ENCODE data around the gene EXOG.

The EXOG gene

DNA sequence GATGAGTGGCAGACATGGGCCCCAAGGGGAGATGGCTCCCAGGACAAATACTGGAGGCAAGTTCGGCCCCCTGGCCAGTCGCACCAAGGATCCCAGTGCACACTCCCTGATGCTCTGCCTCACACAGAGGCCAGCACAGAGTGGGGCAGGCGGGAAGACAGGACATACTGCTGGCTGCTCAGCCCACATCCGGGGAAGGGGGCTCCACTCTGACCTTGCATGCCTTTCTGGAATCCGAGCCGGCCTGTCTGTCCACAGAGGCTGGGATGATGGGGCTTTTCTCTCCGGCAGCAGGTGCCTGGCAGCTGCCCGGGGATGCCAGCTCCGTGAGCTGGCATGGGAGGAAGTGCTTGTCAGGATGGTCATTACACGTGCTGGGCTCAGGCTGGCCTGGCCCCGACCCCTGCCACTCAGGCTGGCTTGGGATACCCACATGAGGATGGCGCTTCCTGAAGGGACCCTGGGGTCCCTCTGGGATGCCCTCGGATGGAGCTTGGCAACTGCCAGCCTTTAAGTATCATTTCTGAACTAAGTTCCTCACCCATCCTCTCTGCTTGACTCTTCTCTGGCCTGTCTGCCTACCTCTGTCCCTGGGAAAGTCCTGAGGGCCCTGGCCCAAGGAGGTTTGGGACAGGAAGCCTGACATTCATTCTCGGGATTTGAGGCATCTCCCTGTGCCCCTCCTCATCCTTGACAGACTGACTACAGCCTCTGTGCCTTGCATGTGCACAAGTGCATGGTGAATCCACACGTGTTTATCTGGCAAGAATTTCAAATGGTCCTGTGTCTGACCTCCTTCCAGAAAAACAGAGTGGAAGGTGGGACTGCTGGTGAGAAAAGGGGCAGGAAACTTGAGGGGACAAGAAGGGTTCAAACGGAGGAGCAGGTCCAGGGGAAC is 46.5 kb downstream of the EXOG start:
- peaks cover 12% of the 10 kb centered on the region for H3K36me3 Mint-ChIP-seq
- ATAC-seq, result no peak
- H3K9me3 Mint-ChIP-seq, result no peaks in the 10 kb centered on the region
- no peak overlapping the region for H3K27ac Mint-ChIP-seq
- H3K4me1 Mint-ChIP-seq, result no peaks in the 10 kb centered on the region
- no peak for DNase-seq (ENCODE audit: low spot score in 2 of 2)
- no peak overlapping the region for H3K4me3 Mint-ChIP-seq

DNA sequence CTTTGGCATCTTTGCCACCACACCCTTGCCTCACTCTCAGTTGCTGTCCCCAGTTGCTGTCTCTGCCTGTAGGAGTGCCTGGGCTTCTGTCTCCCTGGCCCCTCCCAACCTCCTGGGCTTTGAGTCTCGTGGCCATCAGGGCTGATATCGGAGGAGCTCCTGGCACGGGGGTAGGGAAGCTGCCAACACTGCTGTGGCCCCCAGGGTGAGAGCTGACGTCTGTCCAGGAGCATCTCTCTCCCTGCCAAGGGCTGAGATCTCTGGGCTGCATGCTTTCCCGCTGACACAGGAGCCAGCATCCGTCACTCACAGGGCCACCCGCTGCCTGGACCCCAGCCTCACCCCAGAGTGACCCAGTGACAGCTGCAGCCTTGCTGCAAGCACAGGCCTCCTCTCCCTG is 47.4 kb downstream of the EXOG start:
- Mint-ChIP-seq H3K4me1 (no peaks in the 10 kb centered on the region), H3K36me3 (peaks cover 12% of the 10 kb centered on the region), H3K27ac (no peak overlapping the region), H3K9me3 (no peaks in the 10 kb centered on the region), H3K4me3 (no peak overlapping the region)
- ATAC-seq (no peak), DNase-seq (ENCODE audit: low spot score in 2 of 2) (no peak)

DNA sequence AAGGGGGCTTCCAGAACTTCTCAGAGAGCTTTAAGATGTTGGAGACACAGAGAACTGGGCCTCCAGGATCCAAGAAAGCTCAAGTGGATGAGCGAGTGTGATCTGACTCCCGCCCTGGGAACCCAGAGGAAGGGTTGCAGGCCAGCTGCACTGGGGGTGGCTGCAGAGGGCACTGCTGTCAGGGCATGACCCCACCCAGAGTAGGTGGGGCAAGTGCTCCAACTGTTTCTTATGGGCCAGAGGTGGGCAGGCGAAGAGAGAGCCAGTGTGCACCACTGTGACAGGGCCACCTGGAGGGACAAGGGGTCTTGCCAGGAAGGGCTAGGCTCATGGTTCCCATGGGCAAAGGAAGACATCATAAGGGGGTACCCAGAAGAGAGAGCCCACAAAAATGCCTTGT is 48.8 kb downstream of the EXOG start:
- Mint-ChIP-seq H3K4me3 (no peak overlapping the region), H3K36me3 (peaks cover 12% of the 10 kb centered on the region), H3K4me1 (no peaks in the 10 kb centered on the region), H3K27ac (no peak overlapping the region), H3K9me3 (no peaks in the 10 kb centered on the region)
- DNase-seq (ENCODE audit: low spot score in 2 of 2), result no peak
- ATAC-seq, result no peak

DNA sequence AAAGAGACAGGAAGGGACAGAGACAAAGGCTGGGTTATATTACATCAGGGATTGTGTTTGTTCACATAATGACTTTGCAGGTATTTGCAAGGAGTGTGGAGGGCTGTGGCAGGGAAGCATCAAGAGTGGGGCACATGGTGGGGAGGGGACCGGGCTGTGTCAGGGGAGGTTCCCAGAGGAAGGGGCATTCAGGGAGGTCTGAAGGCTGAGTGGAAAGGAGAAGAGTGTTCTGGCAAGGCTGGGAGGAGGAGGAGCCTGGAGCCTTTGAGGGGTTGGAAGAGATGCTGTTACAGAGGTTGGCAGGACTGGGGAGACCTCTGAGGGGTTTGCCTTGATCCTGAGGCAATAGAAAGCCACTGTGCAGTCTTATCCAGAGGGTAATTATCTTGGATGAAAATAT is 49.4 kb downstream of the EXOG start:
- Mint-ChIP-seq H3K27ac (no peak overlapping the region), H3K36me3 (peaks cover 7% of the 10 kb centered on the region), H3K4me1 (no peaks in the 10 kb centered on the region), H3K4me3 (no peak overlapping the region), H3K9me3 (no peaks in the 10 kb centered on the region)
- DNase-seq (ENCODE audit: low spot score in 2 of 2) (no peak), ATAC-seq (no peak)

DNA sequence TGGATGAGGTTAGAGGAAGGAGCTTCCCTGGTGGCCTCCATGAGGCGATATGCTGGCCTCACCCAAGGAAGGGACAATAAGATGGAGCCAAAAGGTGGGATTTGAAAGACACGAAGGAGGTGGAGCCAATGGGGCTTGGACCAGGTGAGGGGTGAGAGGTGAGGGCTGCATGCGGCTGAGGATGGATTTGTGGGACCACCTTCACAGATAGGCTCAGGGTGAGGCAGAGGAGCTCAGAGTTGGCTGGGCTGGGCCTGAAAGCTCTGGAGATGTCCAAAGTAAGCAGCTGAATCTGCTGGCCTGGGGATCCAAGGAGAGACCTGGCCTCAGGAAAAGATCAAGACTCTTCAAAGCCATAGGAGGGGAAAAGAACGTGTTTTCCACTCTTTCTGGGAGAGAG is 49.8 kb downstream of the EXOG start:
- Mint-ChIP-seq H3K4me3 (no peak overlapping the region), H3K27ac (no peak overlapping the region), H3K4me1 (no peaks in the 10 kb centered on the region), H3K9me3 (no peaks in the 10 kb centered on the region), H3K36me3 (peaks cover 5% of the 10 kb centered on the region)
- ATAC-seq, result no peak
- DNase-seq (ENCODE audit: low spot score in 2 of 2), result no peak

DNA sequence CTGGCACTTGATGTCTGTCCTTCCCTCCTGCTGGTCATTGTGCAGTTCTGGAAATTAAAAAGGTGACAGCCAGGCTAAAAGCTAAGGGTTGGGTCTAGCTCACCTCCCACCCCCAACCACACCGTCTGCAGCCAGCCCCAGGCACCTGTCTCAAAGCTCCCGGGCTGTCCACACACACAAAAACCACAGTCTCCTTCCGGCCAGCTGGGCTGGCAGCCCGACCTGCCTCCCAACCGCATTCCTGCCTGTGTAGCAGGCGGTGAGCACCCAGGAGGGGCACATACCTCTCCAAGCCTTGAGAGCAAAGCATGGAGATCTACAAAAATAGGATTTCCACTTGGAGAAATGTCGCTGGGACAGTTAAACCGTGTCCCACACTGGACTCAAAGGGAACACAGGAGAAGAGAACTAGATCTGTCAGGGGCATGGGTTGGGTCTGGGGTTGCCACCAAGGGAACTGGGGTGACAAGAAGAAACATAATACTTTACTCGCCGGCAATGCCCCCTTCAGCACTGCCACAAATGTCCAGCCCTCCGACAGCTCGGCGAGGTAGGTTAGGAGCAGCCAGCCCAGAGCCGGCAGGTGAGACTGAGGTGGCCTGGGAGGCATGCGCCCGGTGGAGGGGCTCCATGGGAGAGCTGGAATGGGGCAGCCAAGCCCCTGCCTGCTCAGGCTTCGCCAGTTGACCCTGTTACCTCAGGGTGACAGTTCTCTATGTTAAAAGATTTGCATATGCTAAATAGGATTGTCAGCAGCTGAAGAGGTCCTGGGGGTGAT is 52.2 kb downstream of the EXOG start:
- no peak for DNase-seq (ENCODE audit: low spot score in 2 of 2)
- H3K4me1 Mint-ChIP-seq, result no peaks in the 10 kb centered on the region
- no peak overlapping the region for H3K4me3 Mint-ChIP-seq
- no peak overlapping the region for H3K27ac Mint-ChIP-seq
- no peaks in the 10 kb centered on the region for H3K36me3 Mint-ChIP-seq
- H3K9me3 Mint-ChIP-seq, result no peaks in the 10 kb centered on the region
- no peak for ATAC-seq

DNA sequence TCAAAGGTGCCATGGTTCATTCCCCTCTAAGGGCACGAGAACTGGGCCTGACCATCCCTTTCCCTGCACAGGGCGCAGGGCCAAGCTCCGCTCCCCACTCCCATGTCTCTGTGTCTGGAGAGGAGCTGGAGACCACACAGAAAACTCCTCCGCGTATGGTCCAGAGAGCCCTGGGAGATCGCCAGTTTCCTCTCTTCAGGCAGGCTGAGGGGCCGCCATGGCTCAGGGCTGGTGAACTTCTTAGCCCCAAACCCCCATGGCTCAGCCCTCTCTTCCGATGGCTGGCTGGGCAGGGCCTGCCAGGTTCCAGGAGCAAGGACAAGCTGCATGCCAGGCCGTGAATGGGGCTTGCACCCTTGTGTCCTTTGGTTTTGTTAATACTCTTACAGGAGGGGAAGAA is 52.9 kb downstream of the EXOG start:
- H3K4me1 Mint-ChIP-seq, result no peaks in the 10 kb centered on the region
- no peak for ATAC-seq
- no peaks in the 10 kb centered on the region for H3K9me3 Mint-ChIP-seq

DNA sequence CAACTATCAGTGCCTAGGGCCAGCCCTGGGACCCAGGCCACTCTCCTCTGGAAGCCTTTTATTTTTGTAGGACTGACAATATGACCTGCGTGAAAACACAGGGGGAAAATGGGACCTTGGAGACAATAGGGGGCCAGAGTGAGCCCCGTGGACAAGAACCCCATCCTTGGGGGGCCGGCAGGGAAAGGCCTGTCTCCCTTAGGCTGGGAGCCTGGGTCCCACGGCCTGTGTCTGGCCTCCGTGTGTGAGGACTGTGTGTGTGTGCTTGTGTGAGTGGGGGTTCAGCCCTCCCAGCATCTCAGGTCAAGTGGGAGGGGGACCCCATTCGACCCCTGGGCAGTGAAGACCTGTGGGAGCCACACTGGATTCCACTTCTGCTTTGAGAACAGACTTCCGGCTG is 53.3 kb downstream of the EXOG start:
- Mint-ChIP-seq H3K27ac (no peak overlapping the region), H3K9me3 (no peaks in the 10 kb centered on the region), H3K4me1 (no peaks in the 10 kb centered on the region), H3K36me3 (no peaks in the 10 kb centered on the region), H3K4me3 (no peak overlapping the region)
- DNase-seq (ENCODE audit: low spot score in 2 of 2) (no peak), ATAC-seq (no peak)

More for the DNA sequence above, 52.9 kb downstream of the EXOG start:
- no peak overlapping the region for H3K27ac Mint-ChIP-seq
- no peaks in the 10 kb centered on the region for H3K36me3 Mint-ChIP-seq
- H3K4me3 Mint-ChIP-seq, result no peak overlapping the region
- no peak for DNase-seq (ENCODE audit: low spot score in 2 of 2)

DNA sequence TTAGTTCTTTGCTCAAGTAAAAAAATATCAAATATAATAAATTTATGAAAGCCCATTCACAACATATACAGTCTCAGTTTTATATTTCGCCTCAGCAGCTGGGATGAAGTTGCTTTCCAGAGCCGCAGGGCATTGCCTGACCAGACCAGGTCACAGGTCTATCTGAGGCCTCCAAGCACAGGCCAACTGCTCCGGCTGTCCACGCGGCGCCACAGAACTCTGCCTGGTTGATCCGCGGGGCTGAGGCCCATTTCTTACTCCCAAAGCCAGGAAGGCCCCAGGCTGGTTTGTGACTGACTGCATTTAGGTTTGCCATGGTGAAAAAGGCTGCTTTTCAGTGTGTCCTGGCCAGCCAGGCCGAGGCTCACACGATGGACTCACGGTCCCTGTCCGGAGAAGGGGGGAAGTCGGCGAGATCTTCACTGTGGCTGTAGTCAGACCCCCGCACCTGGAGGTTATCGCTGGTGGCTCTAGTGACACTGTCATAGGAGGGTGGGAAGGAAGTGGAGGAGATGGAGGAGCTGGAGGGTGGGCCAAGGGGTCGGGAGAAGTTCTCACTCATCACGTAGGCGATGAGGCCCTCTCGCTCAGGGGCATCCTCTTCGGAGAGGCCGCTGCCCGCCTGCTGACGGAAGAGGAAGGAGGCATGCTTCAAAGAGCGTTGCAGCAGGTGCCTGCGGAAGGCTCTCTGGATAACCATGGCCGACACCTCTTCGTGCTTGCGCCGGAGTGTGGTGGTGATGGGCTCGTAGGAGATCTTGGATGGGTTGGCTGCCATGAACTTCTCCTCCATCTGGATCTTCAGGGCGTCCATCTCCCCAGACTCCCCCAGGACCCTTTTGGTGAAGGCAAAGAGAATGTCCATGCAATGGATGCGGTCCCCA is 54.1 kb downstream of the EXOG start:
- ATAC-seq (no peak), DNase-seq (ENCODE audit: low spot score in 2 of 2) (no peak)
- no peak overlapping the region for H3K27ac Mint-ChIP-seq
- no peaks in the 10 kb centered on the region for H3K36me3 Mint-ChIP-seq
- no peaks in the 10 kb centered on the region for H3K4me1 Mint-ChIP-seq
- H3K9me3 Mint-ChIP-seq, result no peaks in the 10 kb centered on the region
- no peak overlapping the region for H3K4me3 Mint-ChIP-seq

DNA sequence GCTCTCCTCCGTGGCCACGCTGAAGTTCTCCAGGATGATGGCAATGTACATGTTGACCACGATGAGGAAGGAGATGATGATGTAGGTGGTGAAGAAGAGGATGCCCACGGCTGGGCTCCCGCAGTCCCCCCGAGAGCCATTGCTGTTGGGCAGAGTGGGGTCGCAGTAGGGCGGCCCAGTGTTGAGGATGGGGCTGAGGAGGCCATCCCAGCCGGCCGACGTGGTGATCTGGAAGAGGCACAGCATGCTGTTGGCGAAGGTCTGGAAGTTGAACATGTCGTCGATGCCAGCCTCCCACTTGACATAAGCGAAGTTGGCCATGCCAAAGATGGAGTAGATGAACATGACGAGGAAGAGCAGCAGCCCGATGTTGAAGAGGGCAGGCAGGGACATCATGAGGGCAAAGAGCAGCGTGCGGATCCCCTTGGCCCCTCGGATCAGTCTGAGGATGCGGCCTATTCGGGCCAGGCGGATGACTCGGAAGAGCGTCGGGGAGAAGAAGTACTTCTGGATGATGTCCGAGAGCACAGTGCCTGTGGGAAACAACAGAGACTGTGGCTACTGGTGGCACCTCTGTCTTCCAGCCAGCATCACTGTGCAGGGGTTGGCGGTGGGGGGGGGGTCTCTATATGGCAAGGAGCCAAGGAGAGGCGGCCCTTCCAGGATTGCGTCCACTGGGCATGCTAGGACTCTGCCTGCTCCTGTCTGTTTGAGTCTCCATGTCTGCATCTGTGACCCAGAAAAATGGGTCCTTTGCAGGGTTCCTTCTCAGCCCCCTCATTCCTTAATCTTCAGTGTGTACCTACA is 55.1 kb downstream of the EXOG start:
- no peaks in the 10 kb centered on the region for H3K9me3 Mint-ChIP-seq
- H3K27ac Mint-ChIP-seq, result peak overlapping the region; percentile 63
- no peak for ATAC-seq
- H3K4me3 Mint-ChIP-seq, result no peak overlapping the region
- no peak for DNase-seq (ENCODE audit: low spot score in 2 of 2)
- H3K36me3 Mint-ChIP-seq, result no peaks in the 10 kb centered on the region
- no peaks in the 10 kb centered on the region for H3K4me1 Mint-ChIP-seq

DNA sequence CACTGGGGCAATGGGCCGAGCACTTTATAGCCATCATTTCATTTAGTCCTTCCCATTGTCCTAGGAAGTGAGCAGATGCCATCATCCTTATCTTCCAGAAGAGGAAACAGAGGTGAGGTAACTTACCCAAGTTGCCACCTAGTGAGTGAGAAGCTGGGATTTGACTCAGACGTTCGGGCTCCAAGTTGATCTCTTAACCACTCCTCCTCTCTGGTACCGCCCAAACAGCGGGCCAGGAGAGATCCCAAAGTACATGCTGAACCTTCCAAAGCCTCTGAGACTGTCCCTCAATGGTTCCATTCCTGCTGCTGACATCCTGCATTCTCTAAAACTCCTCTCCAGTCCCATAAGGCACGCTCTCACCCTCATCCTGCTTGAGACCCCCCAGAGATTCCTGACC is 56.2 kb downstream of the EXOG start:
- Mint-ChIP-seq H3K36me3 (no peaks in the 10 kb centered on the region), H3K4me1 (no peaks in the 10 kb centered on the region), H3K27ac (no peak overlapping the region), H3K9me3 (no peaks in the 10 kb centered on the region), H3K4me3 (no peak overlapping the region)
- no peak for DNase-seq (ENCODE audit: low spot score in 2 of 2)
- no peak for ATAC-seq

DNA sequence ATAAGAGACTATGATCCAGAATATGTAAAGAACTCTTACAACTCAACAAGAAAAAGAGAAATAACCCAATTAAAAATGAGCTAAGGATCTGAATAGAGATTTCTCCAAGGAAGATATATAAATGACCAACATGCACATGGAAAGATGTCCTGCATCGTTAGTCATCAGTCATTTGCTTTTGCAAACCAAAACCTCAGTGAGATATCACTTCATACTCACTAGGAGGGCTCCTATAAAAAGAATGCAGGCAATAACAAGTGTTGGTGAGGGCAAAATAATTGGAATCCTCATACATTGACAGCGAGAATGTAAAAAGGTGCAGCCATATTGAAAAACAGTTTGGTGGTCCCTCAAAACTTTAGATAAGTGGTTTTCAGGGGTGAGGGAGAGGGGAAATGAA is 56.9 kb downstream of the EXOG start:
- Mint-ChIP-seq H3K27ac (no peak overlapping the region), H3K4me3 (no peak overlapping the region), H3K36me3 (no peaks in the 10 kb centered on the region), H3K4me1 (no peaks in the 10 kb centered on the region), H3K9me3 (no peaks in the 10 kb centered on the region)
- ATAC-seq (no peak), DNase-seq (ENCODE audit: low spot score in 2 of 2) (no peak)

DNA sequence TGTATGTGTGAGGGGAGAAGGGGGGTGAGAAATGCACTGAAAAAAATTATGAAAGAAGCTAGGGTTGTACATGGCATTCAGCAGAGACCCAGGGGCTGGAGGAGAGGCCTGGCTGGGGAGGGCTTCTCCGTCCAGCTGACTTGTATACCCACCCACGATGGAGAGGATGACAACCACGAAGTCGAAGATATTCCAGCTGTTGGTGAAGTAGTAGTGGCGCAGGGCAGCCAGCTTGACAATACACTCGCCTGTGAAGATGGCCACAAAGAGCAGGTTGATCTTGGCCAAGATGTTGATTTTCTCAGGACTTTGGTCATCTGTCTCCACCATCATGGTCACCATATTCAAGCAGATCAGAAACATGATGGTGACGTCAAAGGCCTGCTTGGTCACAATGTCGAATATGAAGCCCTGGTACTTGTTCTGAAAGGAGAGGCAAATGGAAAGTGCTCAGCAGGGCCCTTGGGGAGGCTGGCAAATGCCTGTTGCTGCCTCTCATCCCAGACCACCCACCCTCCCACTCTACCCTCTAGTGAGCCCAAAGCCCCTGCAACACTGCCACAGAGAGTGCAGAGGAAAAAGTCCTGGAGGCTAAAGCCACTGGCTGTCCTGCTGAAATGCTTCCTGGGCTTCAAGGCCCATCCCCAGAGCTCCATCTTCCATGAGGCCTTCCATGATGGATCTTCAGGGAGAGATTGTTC is 58.1 kb downstream of the EXOG start:
- H3K27ac Mint-ChIP-seq, result no peak overlapping the region

DNA sequence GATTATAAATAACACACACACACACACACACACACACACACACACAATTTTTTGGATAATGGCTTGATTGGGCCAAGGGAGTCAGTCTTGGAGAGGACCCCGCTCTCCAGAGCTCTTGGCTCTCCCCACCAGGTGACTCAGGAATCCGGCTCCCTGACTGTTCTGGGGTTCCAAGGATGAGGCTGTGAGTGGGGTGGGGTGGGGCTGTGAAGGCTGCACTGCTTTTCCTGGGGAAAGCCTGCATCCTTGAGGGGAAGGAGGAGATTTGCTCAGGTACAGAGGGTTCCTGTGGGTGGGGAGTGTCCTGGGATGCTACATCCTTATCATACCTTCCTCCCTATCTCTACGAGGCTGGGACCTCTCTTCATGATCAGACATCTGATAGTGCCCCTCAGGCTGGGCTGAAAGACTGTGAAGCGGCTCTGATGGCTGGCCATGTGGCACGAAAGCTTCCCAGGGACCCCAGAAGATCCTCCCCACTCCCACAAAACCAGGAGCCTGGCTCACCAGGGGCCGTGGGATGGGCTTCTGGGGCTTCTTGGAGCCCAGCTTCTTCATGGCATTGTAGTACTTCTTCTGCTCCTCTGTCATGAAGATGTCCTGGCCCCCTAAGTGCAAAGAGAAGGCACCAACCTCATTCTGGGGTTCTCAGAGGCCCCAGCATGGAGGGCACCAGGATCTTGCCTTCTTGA is 59.2 kb downstream of the EXOG start:
- DNase-seq (ENCODE audit: low spot score in 2 of 2) (no peak), ATAC-seq (no peak)
- Mint-ChIP-seq H3K4me3 (no peak overlapping the region), H3K4me1 (no peaks in the 10 kb centered on the region), H3K27ac (no peak overlapping the region), H3K36me3 (no peaks in the 10 kb centered on the region), H3K9me3 (no peaks in the 10 kb centered on the region)

More for the DNA sequence above, 58.1 kb downstream of the EXOG start:
- ATAC-seq (no peak), DNase-seq (ENCODE audit: low spot score in 2 of 2) (no peak)
- Mint-ChIP-seq H3K36me3 (no peaks in the 10 kb centered on the region), H3K4me1 (no peaks in the 10 kb centered on the region), H3K9me3 (no peaks in the 10 kb centered on the region), H3K4me3 (no peak overlapping the region)
